ENCODE data around the gene LRRTM4.

- TF ChIP-seq CTCF (IDR thresholded peaks at IDR 0.05) (no peak), POLR2A (IDR thresholded peaks at IDR 0.05) (no peak)
These were observed 193.8 kb downstream of the LRRTM4 start for GRCh38 chr2:77328134-77328931.

All from lower leg skin (tissue), 3 donors.